Keratinocyte (primary cell): ENCODE results near the gene PER2. TPM values are rescaled to one million over a fixed set of nuclear protein-coding genes. Genes with fewer than 3 reads are reported as not detected.

Source experiments
- DNase-seq: peaks from one replicate; pipeline ENCODE4 v3.0.0-alpha.2; 2011; ENCODE audit warnings: low read depth, missing footprints, low spot score
- FAIRE-seq: peaks from 2 replicates; lab custom pipeline; 2011; peaks lifted over from hg19 to GRCh38; lab: Jason Lieb, UNC
- H2AFZ ChIP-seq: 2 replicates; pipeline ENCODE4 v1.6.0; 2012; ENCODE audit warnings: low read length, control low read depth, inconsistent platforms; ENCODE audit not compliant: control insufficient read depth
- H3K27ac ChIP-seq: 2 replicates; pipeline ENCODE4 v1.5.1; 2011; ENCODE audit warnings: low read length; ENCODE audit not compliant: control insufficient read depth, insufficient read depth
- H3K27me3 ChIP-seq: 3 replicates; pipeline ENCODE4 v1.6.0; 2011; ENCODE audit warnings: low read length; ENCODE audit not compliant: control insufficient read depth, insufficient read depth; ENCODE audit errors: extremely low read depth
- H3K36me3 ChIP-seq, 2 experiments: 2 replicates in 1 of 2; 3 replicates in 1 of 2; pipeline ENCODE4 v1.5.1; 2011; ENCODE audit warnings: low read length in 2 of 2, mild to moderate bottlenecking in 1 of 2; ENCODE audit not compliant: control insufficient read depth in 2 of 2, insufficient read depth in 2 of 2; ENCODE audit errors: extremely low read depth in 1 of 2
- H3K4me1 ChIP-seq: 3 replicates; pipeline ENCODE4 v1.5.1; 2011; ENCODE audit warnings: low read length; ENCODE audit not compliant: control insufficient read depth, insufficient read depth; ENCODE audit errors: extremely low read depth
- H3K4me2 ChIP-seq: 3 replicates; pipeline ENCODE4 v1.6.0; 2011; ENCODE audit warnings: low read depth, low read length; ENCODE audit not compliant: control insufficient read depth, insufficient read depth; ENCODE audit errors: extremely low read depth
- H3K4me3 ChIP-seq, 3 experiments: fragments of 200-600 bp in 1 of 3; sonication (generic) in 1 of 3; 2 replicates in 2 of 3; 3 replicates in 1 of 3; pipeline ENCODE4 v1.5.1; 2011 to 2016; ENCODE audit warnings: low read length in 3 of 3, mild to moderate bottlenecking in 3 of 3, control low read depth in 2 of 3, inconsistent platforms in 1 of 3, low read depth in 1 of 3, mixed read lengths in 1 of 3, mixed run types in 1 of 3, moderate library complexity in 1 of 3; ENCODE audit not compliant: control insufficient read depth in 2 of 3, insufficient read depth in 2 of 3; ENCODE audit errors: extremely low read depth in 1 of 3
- H3K79me2 ChIP-seq: 2 replicates; pipeline ENCODE4 v1.6.0; 2012; ENCODE audit warnings: low read length; ENCODE audit not compliant: control insufficient read depth, insufficient read depth
- H3K9ac ChIP-seq: 3 replicates; pipeline ENCODE4 v1.6.0; 2011; ENCODE audit warnings: low read length; ENCODE audit not compliant: control insufficient read depth, insufficient read depth; ENCODE audit errors: extremely low read depth
- H3K9me1 ChIP-seq: 3 replicates; pipeline ENCODE4 v1.6.0; 2011; ENCODE audit warnings: low read length; ENCODE audit not compliant: control insufficient read depth, insufficient read depth; ENCODE audit errors: extremely low read depth
- H3K9me3 ChIP-seq: 2 replicates; pipeline ENCODE4 v1.5.1; 2012; ENCODE audit warnings: low read depth, low read length; ENCODE audit not compliant: control insufficient read depth
- H4K20me1 ChIP-seq: 3 replicates; pipeline ENCODE4 v1.6.0; 2011; ENCODE audit warnings: low read length; ENCODE audit not compliant: control insufficient read depth, insufficient read depth; ENCODE audit errors: extremely low read depth
- CTCF ChIP-seq, 3 experiments: IDR thresholded peaks in 1 of 3; conservative IDR thresholded peaks in 1 of 3; optimal IDR thresholded peaks in 1 of 3; 2 replicates in 2 of 3; 3 replicates in 1 of 3; pipeline versions ENCODE3 to v1.5.1; 2011; ENCODE audit warnings: low read length in 3 of 3, mild to moderate bottlenecking in 3 of 3, moderate library complexity in 2 of 3, control low read depth in 1 of 3, inconsistent platforms in 1 of 3; ENCODE audit not compliant: insufficient read depth in 2 of 3; ENCODE audit errors: extremely low read depth in 1 of 3
- EZH2 ChIP-seq: IDR thresholded peaks from one replicate; pipeline ENCODE4 v1.6.1; 2012; ENCODE audit warnings: inconsistent platforms, mild to moderate bottlenecking, low read length, moderate library complexity
- dilution Hi-C: fragments of 300-500 bp; cut with MboI; formaldehyde crosslinking; loops from one replicate; pipeline ENCODE4 v1.7.0; 2020; ENCODE audit warnings: low sequenced_read_pairs; ENCODE audit not compliant: extremely low pct_ligation_motif_present
- polyA plus RNA-seq, 5 experiments: library from polyadenylated mRNA; depleted of rRNA in 3 of 5; stranded (reverse) in 3 of 5; stranded (forward) in 1 of 5; unstranded in 1 of 5; fragments of >200 nt; gene quantifications; 1 replicate in 1 of 5; 2 replicates in 3 of 5; 3 replicates in 1 of 5; pipeline versions ENCODE4 v1.2.1 to v1.2.3, GENCODE V29; 2011 to 2012; ENCODE audit warnings: missing spikeins in 2 of 5, low read depth in 1 of 5, low replicate concordance in 1 of 5

The PER2 gene
- polyA plus RNA-seq, 1 donor (not counting 4 experiments of a cell fraction or from before 2014, with no cell fraction given) = 1.6 TPM

- H3K36me3 ChIP-seq = peaks cover 9 to 14% of the 10 kb centered on the region in 2 experiments
- H4K20me1 ChIP-seq = no peaks in the 10 kb centered on the region
- H3K9me3 ChIP-seq = no peaks in the 10 kb centered on the region
- no peak overlapping the region for H2AFZ ChIP-seq
- peaks cover 8% of the 10 kb centered on the region for H3K4me1 ChIP-seq
- peaks cover 8% of the 10 kb centered on the region for H3K79me2 ChIP-seq
- no peak overlapping the region for H3K27ac ChIP-seq
- no peak overlapping the region for H3K4me3 ChIP-seq
- TF ChIP-seq EZH2 (no peak), CTCF (optimal IDR thresholded peaks at IDR 0.05 in 1 of 3, IDR thresholded peaks at IDR 0.05 in 1 of 3, conservative IDR thresholded peaks at IDR 0.05 in 1 of 3; ENCODE audit: extremely low read depth in 1 of 3, insufficient read depth in 2 of 3, low read length in 3 of 3) (no peak)
- DNase-seq (no peak), FAIRE-seq (no peak)
- H3K27me3 ChIP-seq = no peaks in the 10 kb centered on the region
- H3K9me1 ChIP-seq = no peaks in the 10 kb centered on the region
- H3K9ac ChIP-seq = no peak overlapping the region
- dilution Hi-C loops = no loop called here
- no peak overlapping the region for H3K4me2 ChIP-seq
These were observed 46.5 kb upstream of the PER2 start for GRCh38 chr2:238334885-238335284.

- Histone ChIP-seq H3K4me1 (no peaks in the 10 kb centered on the region), H4K20me1 (no peaks in the 10 kb centered on the region), H3K27me3 (no peaks in the 10 kb centered on the region), H3K9me3 (no peaks in the 10 kb centered on the region), H3K36me3 (peaks cover 16 to 23% of the 10 kb centered on the region in 2 experiments), H3K4me3 (no peak overlapping the region), H3K79me2 (peaks cover 8% of the 10 kb centered on the region), H3K4me2 (no peak overlapping the region), H3K27ac (no peak overlapping the region), H3K9ac (no peak overlapping the region), H2AFZ (no peak overlapping the region), H3K9me1 (no peaks in the 10 kb centered on the region)
- TF ChIP-seq EZH2 (no peak), CTCF (optimal IDR thresholded peaks at IDR 0.05 in 1 of 3, IDR thresholded peaks at IDR 0.05 in 1 of 3, conservative IDR thresholded peaks at IDR 0.05 in 1 of 3; ENCODE audit: extremely low read depth in 1 of 3, insufficient read depth in 2 of 3, low read length in 3 of 3) (no peak)
- DNase-seq = no peak
- dilution Hi-C loops = no loop called here
- FAIRE-seq = no peak
These were observed 43.5 kb upstream of the PER2 start for GRCh38 chr2:238331916-238332315.
